GM21360 (cell line): ENCODE results near the gene SMAGP.

Experiments used
- ATAC-seq: cut with Tn5 transposase; IDR thresholded peaks from one replicate; pipeline ENCODE4 v1.9.1; 2021; ENCODE audit warnings: mild to moderate bottlenecking, moderate library complexity; ENCODE audit not compliant: unreplicated experiment

The SMAGP gene

GRCh38 chr12:51198568-51199365, 71.4 kb downstream of the SMAGP start:
- ATAC-seq = no peak

- ATAC-seq = no peak
Observed at GRCh38 chr12:51197736-51198567, 72.3 kb downstream of the SMAGP start.

GRCh38 chr12:51196547-51196946, 73.7 kb downstream of the SMAGP start:
- ATAC-seq = no peak

GRCh38 chr12:51195841-51196240, 74.4 kb downstream of the SMAGP start:
- no peak for ATAC-seq
